ENCODE results near the gene AMER2.
A peak's percentile ranks its signal among the peaks of the same experiment; 100 is the strongest.

AMER2 gene

DNA sequence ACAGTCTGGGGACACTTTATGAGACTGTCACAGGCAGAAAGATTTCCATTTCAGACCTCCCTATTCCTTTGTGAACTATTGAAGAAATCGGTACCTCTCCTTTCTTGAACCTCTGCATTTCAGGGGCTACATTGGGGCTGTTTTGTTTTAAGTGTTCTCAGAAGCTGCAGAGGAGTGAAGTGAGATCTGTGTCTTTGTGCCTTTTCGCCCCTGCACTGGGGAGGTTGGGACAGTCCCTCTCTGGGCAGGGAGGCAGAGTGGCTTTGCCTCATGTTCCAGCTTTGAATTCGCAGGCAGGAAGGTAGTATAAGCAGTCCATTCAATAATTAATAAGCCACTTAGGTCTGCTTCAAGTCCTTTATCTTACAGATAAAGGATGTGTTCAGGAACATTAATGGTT, 9.5 kb upstream of the AMER2 start:
- no peak for DNase-seq (ENCODE audit: low spot score)

DNA sequence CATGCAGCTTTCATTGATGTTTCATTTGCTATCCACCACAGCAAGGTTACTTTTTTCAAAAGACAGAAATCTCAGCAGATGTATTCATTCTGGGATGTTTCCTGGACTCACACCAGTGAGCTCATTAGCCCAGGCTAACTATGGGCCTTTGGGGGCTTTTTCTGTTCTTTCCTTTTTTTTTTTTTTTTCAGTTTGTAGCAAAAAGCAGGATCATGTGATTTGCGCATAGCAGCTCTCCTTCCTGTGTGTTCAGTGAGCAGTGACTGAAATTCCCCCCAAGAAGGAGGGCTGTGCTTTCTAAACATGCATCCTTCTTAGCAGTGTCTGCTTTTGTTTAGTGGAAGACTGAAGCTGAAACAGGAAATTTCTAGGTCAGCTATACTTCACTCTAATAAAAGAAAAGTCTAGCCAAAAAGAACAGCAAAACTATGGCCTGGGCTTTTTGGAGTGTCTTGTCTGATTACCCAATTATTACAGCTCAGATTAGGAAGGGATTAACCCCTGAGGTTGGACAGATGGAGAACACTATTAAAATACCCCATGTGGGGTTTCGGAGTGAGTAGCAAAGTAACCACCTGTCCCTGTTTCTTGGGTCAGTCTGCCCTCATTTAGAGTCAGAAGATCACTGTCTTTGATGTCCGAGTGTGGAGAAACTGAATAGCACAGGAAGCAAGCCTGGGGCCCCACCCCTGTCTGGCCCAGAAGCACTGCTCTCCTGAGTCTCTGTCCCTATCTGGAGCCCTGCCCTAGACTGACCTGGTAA, 8.9 kb upstream of the AMER2 start:
- no peak for DNase-seq (ENCODE audit: low spot score)

DNA sequence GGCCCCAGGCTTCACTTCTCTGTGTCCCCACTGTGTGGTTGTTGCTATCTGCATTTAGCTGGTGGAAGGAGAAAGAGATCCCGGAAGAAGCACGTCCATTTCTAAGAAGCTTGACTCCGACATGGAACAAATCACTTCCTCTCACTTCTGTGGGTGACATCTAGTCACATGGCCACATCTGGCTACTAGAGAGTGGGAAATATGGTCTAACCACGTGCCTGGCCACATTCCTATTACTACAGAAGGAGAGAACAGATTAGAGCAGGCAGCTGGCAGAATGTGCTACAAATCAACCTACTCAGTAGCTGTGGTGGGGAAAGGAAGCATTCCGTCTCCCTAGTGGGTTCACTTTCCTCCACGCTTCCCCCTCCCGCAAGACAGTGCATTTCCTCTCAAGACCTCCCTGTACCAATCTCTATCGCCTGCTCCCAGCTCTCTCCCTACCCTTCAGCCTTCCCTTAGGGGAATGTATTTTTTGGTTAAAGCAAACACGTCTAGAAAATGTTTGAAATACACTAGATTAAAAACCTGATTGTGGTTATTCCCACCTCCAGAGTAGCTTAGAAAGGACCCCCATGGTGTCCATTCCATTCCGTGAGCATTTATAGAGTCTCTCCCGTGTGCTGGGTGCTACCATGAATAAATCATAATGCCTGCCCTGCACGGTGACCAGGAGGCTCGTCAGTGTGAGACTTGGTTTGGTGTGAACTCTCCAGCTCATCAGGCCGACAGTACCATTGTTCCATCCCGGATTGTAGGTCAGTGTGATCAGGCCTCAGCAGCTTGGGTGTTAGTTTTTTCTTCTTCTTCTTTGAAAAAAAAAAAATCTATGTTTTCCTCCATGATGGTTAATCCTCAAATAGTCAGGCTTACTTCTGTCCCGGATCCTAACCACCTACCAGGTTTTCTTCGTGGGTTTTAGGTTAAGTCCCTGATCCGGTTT, 8.0 kb upstream of the AMER2 start:
- peak; percentile 75 for DNase-seq (ENCODE audit: low spot score)

DNA sequence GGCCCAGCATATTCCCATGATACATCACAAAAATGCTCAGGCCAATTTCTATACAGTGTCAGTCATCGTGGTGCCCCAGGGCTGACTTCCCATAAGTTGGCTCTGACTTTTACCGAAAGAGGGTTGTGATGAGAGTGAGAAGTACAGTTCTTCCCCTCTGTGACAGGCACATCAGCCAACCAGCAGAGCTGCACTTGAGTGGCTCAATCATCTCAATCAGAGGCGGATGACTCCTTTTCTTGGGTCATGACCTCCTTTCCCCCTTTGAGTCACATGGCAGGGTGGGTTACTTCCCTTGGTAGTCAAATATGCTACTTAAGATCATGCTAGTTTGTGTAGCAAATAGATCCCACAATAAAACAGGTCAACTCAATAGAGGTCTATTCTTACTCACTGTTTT, 6.9 kb upstream of the AMER2 start:
- DNase-seq (ENCODE audit: low spot score) = no peak

DNA sequence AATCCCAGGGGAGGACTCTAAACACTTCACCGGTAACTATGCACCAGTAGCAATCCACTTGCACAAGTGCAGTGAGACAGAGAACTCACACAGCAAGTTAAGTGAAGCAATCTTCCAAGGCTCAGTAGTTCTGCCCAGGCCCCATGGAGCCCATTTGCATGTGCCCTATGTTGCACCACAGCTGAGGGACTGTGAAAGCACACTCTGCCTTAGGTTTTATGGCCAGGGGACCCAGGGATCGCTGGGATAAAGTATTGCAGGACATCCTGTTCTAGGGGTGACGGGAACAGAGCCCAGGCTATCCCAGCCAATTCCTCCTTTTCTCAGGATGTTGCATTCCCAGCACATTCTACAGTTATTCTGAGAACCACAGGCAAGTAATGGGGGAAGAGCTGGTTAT, 6.0 kb upstream of the AMER2 start:
- no peak for DNase-seq (ENCODE audit: low spot score)

DNA sequence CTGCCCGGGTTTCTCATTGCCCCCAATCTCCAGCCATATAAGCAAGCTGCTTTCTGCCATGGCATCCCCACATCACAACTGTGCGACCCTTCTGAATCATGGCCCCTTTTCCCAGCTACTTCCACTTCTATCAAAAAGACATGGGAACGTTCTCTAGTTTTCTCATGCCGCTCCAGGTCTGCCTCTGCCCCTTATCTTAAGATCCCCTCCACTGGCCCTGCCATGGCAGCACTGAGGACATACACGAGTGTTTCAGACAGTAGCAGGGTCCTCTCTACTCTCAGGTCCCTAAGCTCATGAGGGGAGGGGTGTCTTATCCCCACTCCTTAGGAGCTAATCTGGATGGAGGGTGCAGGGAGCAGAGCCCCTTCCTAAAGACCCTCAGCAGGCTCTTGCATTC, 5.5 kb upstream of the AMER2 start:
- DNase-seq (ENCODE audit: low spot score) = no peak

DNA sequence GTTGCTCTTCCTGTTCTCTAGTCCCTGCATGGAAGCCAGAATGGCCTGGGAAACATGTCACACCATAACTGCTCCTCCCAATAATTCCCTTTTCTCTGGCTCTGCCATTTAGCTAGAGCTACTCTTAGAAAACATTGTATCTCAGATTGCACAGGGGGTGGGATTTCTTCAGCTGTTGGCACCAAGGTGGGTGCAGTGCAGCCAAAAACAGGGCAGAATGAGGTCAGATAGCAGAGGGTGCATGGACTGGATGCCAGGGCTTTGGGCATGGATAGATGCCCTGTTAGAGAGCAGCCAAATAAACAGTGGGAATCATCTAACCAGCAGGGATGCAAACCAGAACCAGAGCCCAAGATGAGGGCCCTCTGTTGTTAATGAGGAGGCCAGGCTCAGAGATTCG, 4.9 kb upstream of the AMER2 start:
- DNase-seq (ENCODE audit: low spot score) = peak; percentile 83

DNA sequence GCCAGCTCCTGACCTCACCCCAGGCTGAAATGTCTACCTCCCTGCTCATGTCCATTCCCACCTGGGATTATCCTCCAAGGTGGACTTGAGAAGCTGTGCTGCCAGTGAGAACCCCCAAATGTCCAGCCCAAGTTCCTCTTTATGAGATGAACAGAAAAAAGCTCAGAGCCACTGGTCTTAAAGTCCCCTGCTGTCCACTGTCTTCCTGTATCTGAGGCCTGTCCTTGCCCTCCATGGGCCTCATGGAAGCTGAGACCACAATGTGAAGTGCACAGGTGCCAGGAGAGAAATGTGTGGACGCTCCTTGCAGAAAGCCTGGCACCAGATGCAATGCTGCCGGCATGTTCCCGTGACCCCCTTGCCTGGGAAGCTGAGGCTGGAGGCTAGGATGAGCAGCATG, 3.3 kb upstream of the AMER2 start:
- DNase-seq (ENCODE audit: low spot score) = no peak

DNA sequence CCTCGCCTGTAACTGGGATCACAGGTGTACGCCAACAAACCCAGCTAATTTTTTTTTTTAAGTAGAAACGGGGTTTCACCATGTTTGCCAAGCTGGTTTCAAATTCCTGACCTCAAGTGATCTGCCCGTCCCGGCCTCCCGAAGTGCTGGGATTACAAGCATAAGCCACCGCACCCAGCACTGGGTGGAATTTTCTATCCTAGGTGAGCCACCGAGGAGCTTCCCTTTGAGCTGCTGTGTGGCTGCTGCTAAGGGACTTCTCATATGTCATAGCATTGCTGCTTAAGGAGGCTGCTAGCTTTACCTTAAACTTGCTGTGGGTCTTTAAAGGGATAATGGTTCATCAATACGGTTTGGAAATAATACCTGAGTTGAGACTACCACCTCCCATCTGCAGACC, 2.9 kb upstream of the AMER2 start:
- no peak for DNase-seq (ENCODE audit: low spot score)

DNA sequence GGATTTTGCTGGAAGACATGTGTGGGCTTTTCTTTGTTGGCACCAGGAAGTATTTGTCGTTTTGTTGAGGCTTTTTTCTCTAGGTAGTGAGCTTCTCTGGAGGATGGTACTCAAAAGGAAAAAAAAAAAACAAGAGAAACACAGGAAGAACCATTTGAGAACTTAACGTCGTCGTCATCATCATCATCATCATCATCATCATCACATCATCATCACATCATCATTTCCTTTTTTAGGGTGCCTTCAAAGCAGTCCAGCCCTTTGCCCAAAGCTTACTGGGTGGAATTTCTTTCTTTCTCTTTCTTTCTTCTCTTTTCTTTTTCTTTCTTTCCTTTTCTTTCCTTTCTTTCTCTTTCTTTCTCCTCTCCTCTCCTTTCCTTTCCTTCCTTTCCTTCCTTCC, 2.2 kb upstream of the AMER2 start:
- no peak for DNase-seq (ENCODE audit: low spot score)

DNA sequence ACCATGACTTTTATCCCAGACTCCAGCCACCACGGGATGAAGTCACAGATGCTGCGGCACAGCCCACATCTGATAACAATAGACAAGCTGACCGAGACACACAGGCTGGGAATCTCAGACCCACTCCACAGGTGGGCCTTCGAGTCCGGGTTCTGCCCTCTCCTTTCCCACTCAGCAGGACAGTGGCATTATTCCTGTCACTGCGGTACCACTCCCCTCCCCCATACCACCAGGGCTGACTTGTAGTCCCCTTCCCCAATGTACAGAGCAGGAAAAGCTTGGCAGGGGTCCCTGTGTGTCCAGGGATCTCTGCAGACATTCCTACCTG, 179 bp upstream of the AMER2 start:
- no peak for DNase-seq (ENCODE audit: low spot score)

DNA sequence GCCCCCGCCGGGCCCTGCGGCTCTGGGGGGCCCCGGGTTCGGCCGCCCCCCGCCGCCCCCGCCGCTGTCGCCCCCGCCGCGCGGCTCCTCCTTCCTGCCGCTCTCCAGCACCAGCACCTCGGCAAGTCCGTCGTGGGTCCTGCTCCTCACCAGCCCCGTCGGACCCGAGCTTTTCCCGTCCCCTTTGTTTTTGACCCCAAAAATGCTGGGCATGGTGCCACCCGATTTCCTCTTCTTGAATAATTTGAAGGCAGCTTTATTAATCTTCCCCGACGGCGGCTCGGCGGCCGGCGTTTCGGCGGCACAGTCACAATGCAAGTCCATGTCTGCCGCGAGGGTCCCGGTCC, 945 bp downstream of the AMER2 start:
- no peak for DNase-seq (ENCODE audit: low spot score)

DNA sequence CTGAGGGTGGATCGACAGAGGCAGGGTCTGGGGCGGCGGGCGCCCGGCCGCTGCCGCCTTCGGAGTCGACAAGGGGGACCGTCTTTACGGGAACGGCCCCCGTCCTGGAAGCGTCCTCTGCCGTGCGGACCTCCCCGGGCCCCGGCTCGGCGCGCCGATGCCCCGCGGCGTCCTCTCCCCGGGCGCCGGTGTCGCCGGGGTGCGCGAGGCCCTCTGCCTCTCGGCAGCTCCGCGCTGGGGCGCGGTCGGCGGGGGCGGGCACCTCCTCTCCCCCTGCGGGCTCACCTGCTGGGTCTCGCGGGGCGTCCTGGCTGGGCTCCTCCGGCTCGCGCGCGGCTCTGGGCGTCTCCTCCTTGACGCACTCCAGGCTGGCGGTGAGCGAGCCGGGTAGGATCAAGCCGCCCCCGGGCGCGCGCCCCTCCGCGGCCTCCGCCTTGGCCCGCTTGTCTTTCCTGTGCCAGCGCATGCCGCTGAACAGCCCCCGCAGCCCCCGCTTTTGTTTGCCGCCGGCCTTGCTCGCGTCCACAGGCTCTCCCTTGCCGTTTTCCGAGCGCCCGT, 1.5 kb downstream of the AMER2 start:
- DNase-seq (ENCODE audit: low spot score) = peak; percentile 54

DNA sequence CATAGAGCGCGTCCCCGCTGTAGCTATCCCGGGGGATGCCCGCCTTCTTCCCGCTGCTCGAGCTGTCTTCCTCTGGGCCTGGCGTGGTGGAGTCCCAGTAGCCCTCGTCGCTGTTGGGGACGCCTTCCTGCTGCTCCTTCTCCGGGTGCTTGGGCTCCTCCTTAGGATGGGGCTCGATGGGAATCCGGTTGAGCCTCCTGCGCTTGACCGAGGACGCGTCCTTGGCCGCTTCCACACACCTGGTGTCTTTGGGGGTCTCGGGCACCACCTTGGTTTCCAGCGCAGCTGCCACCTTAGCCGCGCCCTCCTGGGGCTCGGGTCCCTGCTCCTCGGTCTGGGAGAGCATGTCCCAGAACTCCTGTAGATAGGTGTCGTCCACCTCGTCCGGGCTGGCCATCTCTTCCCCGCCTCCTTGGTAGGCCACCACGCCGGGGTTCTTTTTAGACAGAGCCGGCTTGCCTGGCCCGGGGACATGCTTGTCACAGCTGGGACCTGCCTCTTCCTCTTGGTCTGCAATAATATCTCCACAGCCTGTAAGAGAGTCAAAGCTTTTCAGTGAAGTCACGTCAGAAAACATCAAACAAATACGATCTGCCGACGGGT, 2.0 kb downstream of the AMER2 start:
- DNase-seq (ENCODE audit: low spot score) = no peak

DNA sequence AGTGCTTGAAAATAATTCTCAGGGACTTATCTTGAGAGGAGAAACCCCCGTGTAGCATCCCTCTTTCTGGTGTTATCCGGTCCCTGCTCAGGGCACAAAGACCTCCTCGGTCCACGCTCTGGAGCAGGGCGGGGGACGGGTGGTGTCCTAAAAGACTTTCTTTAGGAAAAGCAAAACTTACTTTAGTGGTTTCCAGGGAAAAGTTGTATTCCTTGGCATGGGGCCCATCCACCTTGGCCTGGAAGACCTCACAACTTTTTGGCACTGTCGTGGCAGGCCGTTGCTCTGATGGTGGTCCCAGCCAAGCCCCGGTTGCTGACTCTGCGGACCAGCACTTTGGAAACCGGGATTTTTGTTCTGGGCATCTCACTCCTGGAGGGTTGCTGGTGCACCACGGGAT, 2.7 kb downstream of the AMER2 start:
- no peak for DNase-seq (ENCODE audit: low spot score)

DNA sequence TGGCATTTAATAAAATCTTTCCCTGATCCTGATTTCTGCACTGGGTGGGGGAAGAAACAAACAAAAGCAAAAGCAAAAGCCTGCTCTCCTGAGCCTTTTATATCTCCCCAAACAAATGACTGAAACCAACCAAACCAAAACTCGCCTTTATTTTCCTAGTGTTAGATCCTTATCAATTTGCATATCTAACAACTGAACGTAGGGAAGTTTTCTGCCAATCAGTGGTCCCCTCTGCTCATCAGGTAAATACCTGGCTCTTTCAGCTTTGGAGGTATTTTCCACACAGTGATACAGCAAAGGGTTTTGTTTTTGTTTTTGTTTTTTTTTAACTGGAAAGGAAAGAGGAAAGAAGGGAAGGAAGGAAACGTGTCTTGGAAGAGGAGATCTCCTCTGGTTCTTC, 3.3 kb downstream of the AMER2 start:
- DNase-seq (ENCODE audit: low spot score) = no peak

DNA sequence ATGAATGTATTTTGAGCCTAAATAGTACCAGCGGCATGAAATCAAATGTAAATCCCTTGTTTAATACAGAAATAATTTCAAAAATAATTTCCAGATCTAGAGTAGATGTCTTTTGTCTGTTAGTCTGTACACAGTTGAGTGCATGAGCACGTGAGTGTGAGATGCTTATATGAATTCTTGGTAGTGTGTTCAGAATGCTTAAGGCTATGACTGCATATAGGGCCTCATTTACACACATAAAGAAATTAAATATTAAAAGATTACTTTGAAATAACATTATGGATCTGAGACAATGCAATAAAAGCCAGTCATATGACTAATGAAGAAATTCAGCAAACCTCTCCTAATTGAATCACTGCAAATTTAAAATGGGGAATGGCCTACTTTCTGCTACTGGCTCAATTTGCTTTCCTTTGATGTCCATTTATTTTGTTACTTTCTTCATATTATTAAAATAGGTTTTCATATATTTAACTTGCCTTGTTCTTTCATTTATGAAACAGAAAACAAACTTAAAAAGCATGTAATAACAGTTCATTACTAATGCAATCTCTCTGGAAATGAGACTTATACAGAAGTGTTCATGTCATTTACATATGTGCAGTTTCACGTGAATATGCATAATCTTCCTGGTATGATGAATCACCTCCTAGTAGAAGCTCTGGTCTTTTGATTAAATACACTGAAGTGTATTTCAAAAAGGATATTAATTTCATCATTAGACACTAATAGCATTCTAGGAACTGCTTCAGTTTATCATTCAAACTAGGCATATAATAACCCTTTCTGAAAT, 4.5 kb downstream of the AMER2 start:
- DNase-seq (ENCODE audit: low spot score) = no peak

DNA sequence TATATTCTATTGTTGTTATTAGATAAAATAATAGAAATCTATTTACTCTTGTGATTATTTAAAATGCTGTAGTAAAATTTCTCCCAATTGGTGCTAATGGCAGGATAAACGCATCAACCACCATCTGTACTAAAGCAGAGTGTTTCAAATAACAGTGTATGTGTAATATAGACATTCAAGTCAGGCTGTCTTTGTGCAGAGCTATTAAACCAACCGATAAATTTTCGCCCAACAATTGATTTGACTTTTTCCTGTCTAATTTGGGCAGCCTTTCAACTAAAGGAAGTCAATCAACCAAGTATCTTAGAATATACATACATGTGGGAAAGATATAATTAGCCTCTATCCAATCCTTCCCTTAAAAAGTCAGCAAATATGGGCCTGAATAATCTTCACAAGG, 5.8 kb downstream of the AMER2 start:
- DNase-seq (ENCODE audit: low spot score) = no peak

DNA sequence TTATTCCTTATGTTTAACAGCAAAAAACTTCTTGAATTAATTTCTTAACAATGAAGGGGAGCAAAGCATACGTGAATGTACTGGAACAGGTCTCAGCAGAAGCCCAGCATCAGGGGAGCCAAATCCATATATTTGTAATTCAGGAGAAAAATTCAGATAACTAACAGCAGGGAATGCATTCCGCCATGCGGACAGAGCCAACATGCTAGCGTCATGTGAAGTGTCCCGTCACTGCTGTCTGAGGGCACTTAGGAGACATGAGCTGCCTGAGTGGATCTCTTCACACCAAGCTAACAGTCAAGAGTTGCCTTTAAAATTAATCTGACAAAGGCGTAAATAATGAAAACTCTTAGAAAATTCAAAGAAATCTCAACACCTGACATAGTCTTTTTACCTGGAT, 6.4 kb downstream of the AMER2 start:
- no peak for DNase-seq (ENCODE audit: low spot score)

DNA sequence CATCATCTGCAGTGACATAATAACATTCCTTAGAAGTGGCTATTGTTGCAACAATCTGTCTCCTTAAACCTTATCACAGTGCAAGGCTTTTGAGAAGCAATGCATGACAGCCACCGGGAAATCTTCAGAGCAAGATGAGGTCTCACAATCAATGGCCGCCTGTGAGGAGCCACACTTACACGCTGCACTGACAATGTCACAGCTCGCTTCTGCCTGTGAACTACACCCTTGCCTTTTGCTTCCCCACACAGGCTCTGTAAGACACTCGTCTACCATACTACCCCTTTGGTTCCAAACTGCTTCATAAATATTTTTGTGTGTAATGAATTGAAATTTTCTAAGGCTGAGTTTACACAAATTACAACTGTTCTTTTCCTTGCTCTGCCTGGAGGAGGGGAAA, 6.9 kb downstream of the AMER2 start:
- DNase-seq (ENCODE audit: low spot score) = peak; percentile 48

DNA sequence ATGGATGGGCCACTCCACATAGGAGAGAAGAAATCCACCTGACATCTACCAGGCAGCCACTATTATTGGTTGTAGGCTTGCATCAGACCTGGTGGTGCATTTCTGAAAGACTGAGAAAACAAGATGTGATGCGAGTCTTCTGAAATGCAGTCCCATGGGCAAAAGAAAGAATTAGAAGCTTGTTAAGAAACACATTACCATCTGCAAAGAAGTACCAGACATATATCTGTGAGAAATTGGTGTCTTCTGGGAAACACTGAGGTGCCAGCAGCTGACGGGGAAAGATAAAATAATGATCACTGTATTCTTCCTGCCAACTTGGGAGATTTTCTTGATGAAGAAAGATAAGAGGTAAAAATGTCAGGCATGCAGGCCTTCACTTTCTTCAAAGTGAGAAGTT, 14.4 kb downstream of the AMER2 start:
- no peak for DNase-seq (ENCODE audit: low spot score)

DNA sequence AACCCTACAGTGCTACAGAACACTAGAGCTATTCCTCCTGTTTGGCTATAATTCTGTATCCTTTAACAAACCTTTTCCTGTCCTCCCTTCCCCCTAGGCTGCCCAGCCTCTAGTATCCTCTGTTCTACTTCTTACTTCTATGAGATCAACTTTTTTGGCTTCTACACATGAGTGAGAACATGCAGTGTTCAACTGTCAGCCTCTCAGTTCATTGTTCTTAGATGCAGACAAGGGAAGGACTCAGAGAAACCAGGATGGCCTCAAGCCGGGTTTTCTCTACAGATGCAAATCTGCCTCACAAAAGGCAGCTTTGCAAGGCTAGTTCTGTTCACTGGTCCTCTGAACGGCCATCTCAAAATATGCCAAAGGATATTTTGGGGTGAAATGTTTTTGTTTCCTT, 18.4 kb downstream of the AMER2 start:
- DNase-seq (ENCODE audit: low spot score) = peak; percentile 83
